GM23338 (cell line): ENCODE results near the gene SLC2A6. TPM values are rescaled to one million over a fixed set of nuclear protein-coding genes. Genes with fewer than 3 reads are reported as not detected.

ENCODE experiments used
- ATAC-seq: fragments of 200-7000 bp; cut with Tn5 transposase; 3 replicates; pipeline ENCODE4 v1.9.1; 2020
- DNase-seq: peaks from one replicate; pipeline ENCODE4 v3.0.0-alpha.2; 2015; ENCODE audit warnings: low spot score
- H2AFZ ChIP-seq: fragments of 200-600 bp; sonication (generic); 2 replicates; pipeline ENCODE4 v1.8.0; 2016; ENCODE audit warnings: antibody characterized with exemption, mild to moderate bottlenecking, moderate library complexity
- H3F3A ChIP-seq: fragments of 200-600 bp; sonication (generic); replicated peaks from 2 replicates; pipeline ENCODE4 v1.8.0; 2017; ENCODE audit warnings: antibody characterized with exemption, mixed run types, low read depth
- H3K27ac ChIP-seq: fragments of 200-600 bp; sonication (generic); 2 replicates; pipeline ENCODE4 v1.6.1; 2016; ENCODE audit warnings: low read depth
- H3K27me3 ChIP-seq: fragments of 200-600 bp; sonication (generic); 2 replicates; pipeline ENCODE4 v1.8.0; 2016; ENCODE audit warnings: mild to moderate bottlenecking, mixed run types, moderate library complexity; ENCODE audit not compliant: insufficient read depth
- H3K36me3 ChIP-seq: fragments of 200-600 bp; sonication (generic); 2 replicates; pipeline ENCODE4 v1.8.0; 2016; ENCODE audit warnings: mild to moderate bottlenecking; ENCODE audit not compliant: insufficient read depth
- H3K4me1 ChIP-seq: fragments of 200-600 bp; sonication (generic); 2 replicates; pipeline ENCODE4 v1.8.0; 2016; ENCODE audit warnings: mild to moderate bottlenecking, moderate library complexity; ENCODE audit not compliant: insufficient read depth
- H3K4me2 ChIP-seq: fragments of 200-600 bp; sonication (generic); 2 replicates; pipeline ENCODE4 v1.7.1; 2017; ENCODE audit warnings: mixed run types
- H3K4me3 ChIP-seq: fragments of 200-600 bp; sonication (generic); 2 replicates; pipeline ENCODE4 v1.6.1; 2016; ENCODE audit warnings: mixed run types
- H3K79me2 ChIP-seq: fragments of 200-600 bp; sonication (generic); replicated peaks from 2 replicates; pipeline ENCODE4 v1.8.0; 2017; ENCODE audit warnings: mild to moderate bottlenecking; ENCODE audit not compliant: insufficient read depth
- H3K9me2 ChIP-seq: fragments of 200-600 bp; sonication (generic); 2 replicates; pipeline ENCODE4 v1.8.0; 2017; ENCODE audit not compliant: insufficient read depth
- H4K20me1 ChIP-seq: fragments of 200-600 bp; sonication (generic); replicated peaks from 2 replicates; pipeline ENCODE4 v1.8.0; 2017; ENCODE audit warnings: mild to moderate bottlenecking; ENCODE audit not compliant: insufficient read depth
- H3K27ac Mint-ChIP-seq: 2 replicates; pipeline ENCODE4 v1.8.0; 2020; ENCODE audit warnings: inconsistent platforms, mild to moderate bottlenecking, moderate library complexity, mixed read lengths
- H3K27me3 Mint-ChIP-seq: 3 replicates; pipeline ENCODE4 v1.8.0; 2022; ENCODE audit warnings: low read depth, mild to moderate bottlenecking, moderate library complexity, mixed read lengths, inconsistent platforms; ENCODE audit not compliant: insufficient read depth, poor library complexity
- H3K36me3 Mint-ChIP-seq: 3 replicates; pipeline ENCODE4 v1.8.0; 2021; ENCODE audit warnings: low read depth, mild to moderate bottlenecking, inconsistent platforms, moderate library complexity, mixed read lengths
- H3K4me1 Mint-ChIP-seq: 3 replicates; pipeline ENCODE4 v1.8.0; 2020; ENCODE audit warnings: mild to moderate bottlenecking, inconsistent platforms, mixed read lengths
- H3K4me3 Mint-ChIP-seq: 3 replicates; pipeline ENCODE4 v1.8.0; 2021; ENCODE audit warnings: moderate library complexity, mild to moderate bottlenecking, inconsistent platforms, mixed read lengths
- H3K9me3 Mint-ChIP-seq: 3 replicates; pipeline ENCODE4 v1.8.0; 2020; ENCODE audit warnings: moderate library complexity, mild to moderate bottlenecking, inconsistent platforms, mixed read lengths
- CTCF ChIP-seq, 2 experiments: fragments of 200-600 bp in 1 of 2; sonication (generic) in 1 of 2; conservative IDR thresholded peaks; 2 replicates each; pipeline versions ENCODE4 v1.5.1 to v1.6.1; 2016 to 2017; ENCODE audit warnings: antibody characterized with exemption in 2 of 2, low read depth in 2 of 2, mild to moderate bottlenecking in 2 of 2, moderate library complexity in 1 of 2
- EZH2 ChIP-seq: fragments of 200-600 bp; sonication (generic); IDR thresholded peaks from one replicate; pipeline ENCODE4 v1.8.0; 2017; ENCODE audit warnings: antibody characterized with exemption, mild to moderate bottlenecking, low read depth; ENCODE audit not compliant: unreplicated experiment
- REST ChIP-seq: IDR thresholded peaks from one replicate; pipeline ENCODE4 v1.6.1; 2018; ENCODE audit warnings: antibody characterized with exemption; ENCODE audit not compliant: unreplicated experiment
- STAT1 ChIP-seq: IDR thresholded peaks from one replicate; pipeline ENCODE4 v1.6.1; 2016; ENCODE audit warnings: antibody characterized with exemption; ENCODE audit not compliant: unreplicated experiment
- ZNF331 ChIP-seq: fragments of 250-450 bp; sonication (Bioruptor Pico); IDR thresholded peaks from 2 replicates; pipeline ENCODE4 v1.5.0; 2020; ENCODE audit warnings: low read depth, mild to moderate bottlenecking, moderate library complexity
- ZNF462 ChIP-seq: fragments of 250-450 bp; sonication (Bioruptor Pico); IDR thresholded peaks from 2 replicates; pipeline ENCODE4 v1.5.0; 2020; ENCODE audit warnings: mild to moderate bottlenecking, moderate library complexity
- polyA plus RNA-seq: library from polyadenylated mRNA; unstranded; fragments of >200 nt; fragmentation: Nextera tagmentation; extraction: Ambion mirVana; gene quantifications from 2 replicates; pipeline ENCODE4 v1.2.1, GENCODE V29; 2016
- total RNA-seq: library from RNA; depleted of rRNA; stranded (reverse); fragments of >200 nt; shearing (Covaris generic); gene quantifications from 2 replicates; pipeline ENCODE4 v1.2.3, GENCODE V29; 2014

The SLC2A6 gene
- total and polyA plus RNA-seq, 2 experiments from 2014 or later: 17.5 to 39.3 TPM

- no peak for TF ChIP-seq REST
- no peak for TF ChIP-seq EZH2
These were observed 21.0 kb upstream of the SLC2A6 start (continued) for GRCh38 chr9:133499892-133500270.

- no peak for ATAC-seq
- Histone ChIP-seq H3K4me1 (no peaks in the 10 kb centered on the region), H2AFZ (no peak overlapping the region), H3K79me2 (no peaks in the 10 kb centered on the region), H3K36me3 (no peaks in the 10 kb centered on the region), H3K4me2 (no peak overlapping the region), H3K9me2 (no peaks in the 10 kb centered on the region), H3K4me3 (no peak overlapping the region), H3K27me3 (no peaks in the 10 kb centered on the region), H4K20me1 (no peaks in the 10 kb centered on the region), H3F3A (no peaks in the 10 kb centered on the region; the same call in 1 of the 2 replicates), H3K27ac (no peak overlapping the region)
- peaks cover 8% of the 10 kb centered on the region for H3K27me3 Mint-ChIP-seq
- TF ChIP-seq CTCF (conservative IDR thresholded peaks at IDR 0.05; ENCODE audit: low read depth in 2 of 2): no peak
- no peak for TF ChIP-seq ZNF331 (CRISPR knock-in tag)
- TF ChIP-seq STAT1: no peak
- no peak for TF ChIP-seq ZNF462
- TF ChIP-seq REST: no peak
- H3K9me3 Mint-ChIP-seq: peaks cover 32% of the 10 kb centered on the region
- H3K36me3 Mint-ChIP-seq: peaks cover 3% of the 10 kb centered on the region; the same call in 2 of the 3 replicates
- H3K4me1 Mint-ChIP-seq: no peaks in the 10 kb centered on the region
- no peak overlapping the region for H3K4me3 Mint-ChIP-seq
- H3K27ac Mint-ChIP-seq: no peak overlapping the region
- no peak for DNase-seq
These were observed 20.4 kb upstream of the SLC2A6 start for GRCh38 chr9:133499132-133499891.
